Measurements from ENCODE around the gene SLC25A23. TPM values are rescaled to one million over a fixed set of nuclear protein-coding genes. Genes with fewer than 3 reads are reported as not detected.

Gene SLC25A23
- total and polyA plus RNA-seq, 10 of the 15 experiments (the other 5 are each of a cell fraction or from before 2014, with no cell fraction given): 10.2 to 85.8 (median 50.0) TPM

DNA sequence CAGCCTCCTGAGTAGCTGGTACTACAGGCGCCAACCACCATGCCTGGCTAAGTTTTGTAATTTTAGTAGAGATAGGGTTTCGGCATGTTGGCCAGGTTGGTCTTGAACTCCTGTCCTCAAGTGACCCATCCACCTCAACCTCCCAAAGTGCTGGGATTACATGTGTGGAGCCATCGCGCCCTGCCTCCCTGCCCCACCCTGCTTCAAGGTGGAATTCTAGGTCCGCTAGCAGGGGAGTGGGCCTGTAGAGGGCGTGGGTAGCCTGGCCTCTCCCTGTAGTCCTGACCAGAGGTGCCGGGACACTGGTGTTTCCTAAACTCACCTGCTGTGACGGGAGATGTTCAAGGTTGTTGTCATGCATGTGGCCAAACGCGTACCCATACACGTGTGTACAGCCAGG, 26.4 kb downstream of the SLC25A23 start (continued):
- TF ChIP-seq, protein P1, sequence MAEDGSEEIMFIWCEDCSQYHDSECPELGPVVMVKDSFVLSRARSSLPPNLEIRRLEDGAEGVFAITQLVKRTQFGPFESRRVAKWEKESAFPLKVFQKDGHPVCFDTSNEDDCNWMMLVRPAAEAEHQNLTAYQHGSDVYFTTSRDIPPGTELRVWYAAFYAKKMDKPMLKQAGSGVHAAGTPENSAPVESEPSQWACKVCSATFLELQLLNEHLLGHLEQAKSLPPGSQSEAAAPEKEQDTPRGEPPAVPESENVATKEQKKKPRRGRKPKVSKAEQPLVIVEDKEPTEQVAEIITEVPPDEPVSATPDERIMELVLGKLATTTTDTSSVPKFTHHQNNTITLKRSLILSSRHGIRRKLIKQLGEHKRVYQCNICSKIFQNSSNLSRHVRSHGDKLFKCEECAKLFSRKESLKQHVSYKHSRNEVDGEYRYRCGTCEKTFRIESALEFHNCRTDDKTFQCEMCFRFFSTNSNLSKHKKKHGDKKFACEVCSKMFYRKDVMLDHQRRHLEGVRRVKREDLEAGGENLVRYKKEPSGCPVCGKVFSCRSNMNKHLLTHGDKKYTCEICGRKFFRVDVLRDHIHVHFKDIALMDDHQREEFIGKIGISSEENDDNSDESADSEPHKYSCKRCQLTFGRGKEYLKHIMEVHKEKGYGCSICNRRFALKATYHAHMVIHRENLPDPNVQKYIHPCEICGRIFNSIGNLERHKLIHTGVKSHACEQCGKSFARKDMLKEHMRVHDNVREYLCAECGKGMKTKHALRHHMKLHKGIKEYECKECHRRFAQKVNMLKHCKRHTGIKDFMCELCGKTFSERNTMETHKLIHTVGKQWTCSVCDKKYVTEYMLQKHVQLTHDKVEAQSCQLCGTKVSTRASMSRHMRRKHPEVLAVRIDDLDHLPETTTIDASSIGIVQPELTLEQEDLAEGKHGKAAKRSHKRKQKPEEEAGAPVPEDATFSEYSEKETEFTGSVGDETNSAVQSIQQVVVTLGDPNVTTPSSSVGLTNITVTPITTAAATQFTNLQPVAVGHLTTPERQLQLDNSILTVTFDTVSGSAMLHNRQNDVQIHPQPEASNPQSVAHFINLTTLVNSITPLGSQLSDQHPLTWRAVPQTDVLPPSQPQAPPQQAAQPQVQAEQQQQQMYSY (CRISPR knock-in tag; IDR thresholded peaks at IDR 0.05): no peak
- TF ChIP-seq, protein P2, sequence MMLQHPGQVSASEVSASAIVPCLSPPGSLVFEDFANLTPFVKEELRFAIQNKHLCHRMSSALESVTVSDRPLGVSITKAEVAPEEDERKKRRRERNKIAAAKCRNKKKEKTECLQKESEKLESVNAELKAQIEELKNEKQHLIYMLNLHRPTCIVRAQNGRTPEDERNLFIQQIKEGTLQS (IDR thresholded peaks at IDR 0.05; ENCODE audit: borderline replicate concordance, extremely low read depth, low read depth, low read length): no peak
- TF ChIP-seq, protein P3, sequence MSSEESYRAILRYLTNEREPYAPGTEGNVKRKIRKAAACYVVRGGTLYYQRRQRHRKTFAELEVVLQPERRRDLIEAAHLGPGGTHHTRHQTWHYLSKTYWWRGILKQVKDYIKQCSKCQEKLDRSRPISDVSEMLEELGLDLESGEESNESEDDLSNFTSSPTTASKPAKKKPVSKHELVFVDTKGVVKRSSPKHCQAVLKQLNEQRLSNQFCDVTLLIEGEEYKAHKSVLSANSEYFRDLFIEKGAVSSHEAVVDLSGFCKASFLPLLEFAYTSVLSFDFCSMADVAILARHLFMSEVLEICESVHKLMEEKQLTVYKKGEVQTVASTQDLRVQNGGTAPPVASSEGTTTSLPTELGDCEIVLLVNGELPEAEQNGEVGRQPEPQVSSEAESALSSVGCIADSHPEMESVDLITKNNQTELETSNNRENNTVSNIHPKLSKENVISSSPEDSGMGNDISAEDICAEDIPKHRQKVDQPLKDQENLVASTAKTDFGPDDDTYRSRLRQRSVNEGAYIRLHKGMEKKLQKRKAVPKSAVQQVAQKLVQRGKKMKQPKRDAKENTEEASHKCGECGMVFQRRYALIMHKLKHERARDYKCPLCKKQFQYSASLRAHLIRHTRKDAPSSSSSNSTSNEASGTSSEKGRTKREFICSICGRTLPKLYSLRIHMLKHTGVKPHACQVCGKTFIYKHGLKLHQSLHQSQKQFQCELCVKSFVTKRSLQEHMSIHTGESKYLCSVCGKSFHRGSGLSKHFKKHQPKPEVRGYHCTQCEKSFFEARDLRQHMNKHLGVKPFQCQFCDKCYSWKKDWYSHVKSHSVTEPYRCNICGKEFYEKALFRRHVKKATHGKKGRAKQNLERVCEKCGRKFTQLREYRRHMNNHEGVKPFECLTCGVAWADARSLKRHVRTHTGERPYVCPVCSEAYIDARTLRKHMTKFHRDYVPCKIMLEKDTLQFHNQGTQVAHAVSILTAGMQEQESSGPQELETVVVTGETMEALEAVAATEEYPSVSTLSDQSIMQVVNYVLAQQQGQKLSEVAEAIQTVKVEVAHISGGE (CRISPR knock-in tag; IDR thresholded peaks at IDR 0.05): no peak
- TF ChIP-seq BHLHE40 (IDR thresholded peaks at IDR 0.05; ENCODE audit: borderline replicate concordance in 1 of 2, low read depth in 2 of 2, low read length in 1 of 2) (no peak), MYC (IDR thresholded peaks at IDR 0.05; ENCODE audit: insufficient read depth, insufficient read length, insufficient replicate concordance, low read length, severe bottlenecking) (no peak), ZSCAN29 (IDR thresholded peaks at IDR 0.05) (no peak)
